SK-N-SH (cell line): Measurements from ENCODE around the gene NAT9. TPM values are rescaled to one million over a fixed set of nuclear protein-coding genes. Genes with fewer than 3 reads are reported as not detected.

Source experiments
- CTCF ChIA-PET: fragments of 300-600, 350-600 bp; formaldehyde crosslinking; extraction: SDS; loops from one replicate; lab custom pipeline; 2021; lab: Yijun Ruan, JAX
- POLR2A ChIA-PET: fragments of 350-600 bp; sonication (Branson Sonifier 250); formaldehyde crosslinking; extraction: SDS; loops from one replicate; lab custom pipeline; 2020; ENCODE audit warnings: antibody characterized with exemption, inconsistent platforms; lab: Yijun Ruan, JAX
- DNase-seq: peaks from one replicate; pipeline ENCODE4 v3.0.0; 2012
- H2AFZ ChIP-seq: fragments of 200-600 bp; sonication (generic); 2 replicates; pipeline ENCODE4 v1.8.1; 2016; ENCODE audit warnings: antibody characterized with exemption, mild to moderate bottlenecking, low read depth
- H3F3A ChIP-seq: fragments of 200-600 bp; sonication (generic); replicated peaks from 2 replicates; pipeline ENCODE3; 2016; ENCODE audit warnings: antibody characterized with exemption, mild to moderate bottlenecking; ENCODE audit not compliant: insufficient read depth
- H3K27ac ChIP-seq, 2 experiments: fragments of 200-500 bp in 1 of 2; fragments of 200-600 bp in 1 of 2; sonication (Bioruptor generic) in 1 of 2; sonication (generic), shearing (Covaris generic) in 1 of 2; 2 replicates each; pipeline versions ENCODE4 v1.5.1 to v1.6.1; 2014 to 2016; ENCODE audit warnings: low read depth in 2 of 2, inconsistent platforms in 1 of 2, low read length in 1 of 2, mild to moderate bottlenecking in 1 of 2, mixed read lengths in 1 of 2
- H3K27me3 ChIP-seq: fragments of 200-600 bp; sonication (generic), shearing (Covaris generic); 2 replicates; pipeline ENCODE4 v1.6.1; 2016; ENCODE audit warnings: mixed run types; ENCODE audit not compliant: insufficient read depth
- H3K36me3 ChIP-seq, 2 experiments: fragments of 200-500 bp in 1 of 2; fragments of 200-600 bp in 1 of 2; sonication (Bioruptor generic) in 1 of 2; sonication (generic) in 1 of 2; replicated peaks in 1 of 2; 2 replicates each; pipeline versions ENCODE3 to v1.5.1; 2014 to 2016; ENCODE audit warnings: low read length in 1 of 2, mild to moderate bottlenecking in 1 of 2; ENCODE audit not compliant: insufficient read depth in 2 of 2, control insufficient read depth in 1 of 2
- H3K4me1 ChIP-seq, 2 experiments: fragments of 200-500 bp in 1 of 2; fragments of 200-600 bp in 1 of 2; sonication (Bioruptor generic) in 1 of 2; sonication (generic), shearing (Covaris generic) in 1 of 2; 2 replicates each; pipeline versions ENCODE4 v1.5.1 to v1.6.1; 2014 to 2016; ENCODE audit warnings: low read depth in 1 of 2, low read length in 1 of 2, mixed run types in 1 of 2; ENCODE audit not compliant: insufficient read depth in 2 of 2, control insufficient read depth in 1 of 2
- H3K4me2 ChIP-seq: fragments of 200-600 bp; sonication (generic), shearing (Covaris generic); 2 replicates; pipeline ENCODE4 v1.6.1; 2017; ENCODE audit warnings: mixed run types
- H3K4me3 ChIP-seq, 2 experiments: fragments of 200-500 bp in 1 of 2; fragments of 200-600 bp in 1 of 2; sonication (Bioruptor generic) in 1 of 2; sonication (generic), shearing (Covaris generic) in 1 of 2; 2 replicates each; pipeline versions ENCODE4 v1.5.1 to v1.8.1; 2014 to 2016; ENCODE audit warnings: low read depth in 2 of 2, inconsistent platforms in 1 of 2, low read length in 1 of 2, mild to moderate bottlenecking in 1 of 2, mixed read lengths in 1 of 2, moderate library complexity in 1 of 2
- H3K79me2 ChIP-seq: fragments of 200-600 bp; sonication (generic); 2 replicates; pipeline ENCODE4 v1.8.1; 2017; ENCODE audit warnings: mild to moderate bottlenecking; ENCODE audit not compliant: insufficient read depth
- H3K9ac ChIP-seq: fragments of 200-600 bp; sonication (generic); 2 replicates; pipeline ENCODE4 v1.6.1; 2017; ENCODE audit warnings: mixed run types
- H3K9me2 ChIP-seq: fragments of 200-600 bp; sonication (generic); 2 replicates; pipeline ENCODE4 v1.6.1; 2017; ENCODE audit warnings: mixed run types
- H3K9me3 ChIP-seq: fragments of 200-600 bp; sonication (generic); 2 replicates; pipeline ENCODE4 v1.6.1; 2017; ENCODE audit warnings: mixed run types, mild to moderate bottlenecking, moderate library complexity
- H4K20me1 ChIP-seq: fragments of 200-600 bp; sonication (generic); 2 replicates; pipeline ENCODE4 v1.6.1; 2017; ENCODE audit warnings: mild to moderate bottlenecking, mixed run types; ENCODE audit not compliant: insufficient read depth
- CTCF ChIP-seq: fragments of 200-600 bp; sonication (generic); IDR thresholded peaks from 2 replicates; pipeline ENCODE4 v1.6.1; 2017; ENCODE audit warnings: antibody characterized with exemption, mild to moderate bottlenecking, moderate library complexity
- ELF1 ChIP-seq: IDR thresholded peaks from 2 replicates; pipeline ENCODE4 v1.4.0; 2012
- EP300 ChIP-seq, 2 experiments: IDR thresholded peaks; 2 replicates each; pipeline versions ENCODE4 v1.4.0 to v1.6.1; 2012; ENCODE audit warnings: borderline replicate concordance in 1 of 2, low read depth in 1 of 2, low read length in 1 of 2
- EZH2phosphoT487 ChIP-seq: fragments of 200-600 bp; sonication (generic); IDR thresholded peaks from 2 replicates; pipeline ENCODE4 v1.6.1; 2017; ENCODE audit warnings: low read depth, mixed run types, mild to moderate bottlenecking, antibody characterized with exemption, moderate library complexity, borderline replicate concordance
- GABPA ChIP-seq: IDR thresholded peaks from 2 replicates; pipeline ENCODE4 v1.4.0; 2012; ENCODE audit warnings: low read depth, mild to moderate bottlenecking
- JUND ChIP-seq: IDR thresholded peaks from 2 replicates; pipeline ENCODE4 v1.4.0; 2012
- MXI1 ChIP-seq: IDR thresholded peaks from 2 replicates; pipeline ENCODE4 v1.6.1; 2012; ENCODE audit warnings: mild to moderate bottlenecking, low read depth, low read length, improper control_type of control experiment
- POLR2AphosphoS5 ChIP-seq: IDR thresholded peaks from 2 replicates; pipeline ENCODE4 v1.6.1; 2012; ENCODE audit warnings: low read depth, low read length
- RAD21 ChIP-seq: IDR thresholded peaks from 2 replicates; pipeline ENCODE4 v1.6.1; 2012; ENCODE audit warnings: mild to moderate bottlenecking, low read length
- RCOR1 ChIP-seq: fragments of 150-350 bp; IDR thresholded peaks from 2 replicates; pipeline ENCODE4 v1.6.1; 2017; ENCODE audit warnings: antibody characterized with exemption, low read length
- REST ChIP-seq: IDR thresholded peaks from 2 replicates; pipeline ENCODE4 v1.6.1; 2012; ENCODE audit warnings: mild to moderate bottlenecking, low read depth, low read length, moderate library complexity
- RFX5 ChIP-seq: IDR thresholded peaks from 2 replicates; pipeline ENCODE4 v1.6.1; 2012; ENCODE audit warnings: mild to moderate bottlenecking, improper control_type of control experiment, low read length
- TAF1 ChIP-seq: IDR thresholded peaks from 2 replicates; pipeline ENCODE4 v1.6.1; 2012; ENCODE audit warnings: low read depth, mild to moderate bottlenecking, low read length, moderate library complexity, borderline replicate concordance
- TEAD4 ChIP-seq: IDR thresholded peaks from 2 replicates; pipeline ENCODE4 v1.4.0; 2012; ENCODE audit warnings: mild to moderate bottlenecking, borderline replicate concordance; ENCODE audit not compliant: insufficient read depth
- WGBS: methylation state at CpG from one replicate; pipeline ENCODE4 v1.1.6; 2017; ENCODE audit warnings: low lambda C conversion rate; 5-methylcytosine and 5-hydroxymethylcytosine counted together
- polyA plus RNA-seq, 3 experiments: library from polyadenylated mRNA; depleted of rRNA; stranded (reverse); fragments of >200 nt; gene quantifications; 2 replicates each; pipeline ENCODE4 v1.2.3, GENCODE V29; 2012
- TF ChIP-seq, protein P1 (sequence below): IDR thresholded peaks from 2 replicates; pipeline ENCODE4 v1.4.0; 2012; ENCODE audit warnings: low read depth, borderline replicate concordance

NAT9 gene
- polyA plus RNA-seq, 1 of the 3 experiments (the other 2 are of a cell fraction), result 117 TPM

- no peaks in the 10 kb centered on the region for H3K9me2 ChIP-seq
- H3K27me3 ChIP-seq, result peaks cover 53% of the 10 kb centered on the region
- no peak for DNase-seq
- no peaks in the 10 kb centered on the region for H4K20me1 ChIP-seq
- POLR2A ChIA-PET, result no interaction called here
- no peak overlapping the region for H2AFZ ChIP-seq
- no peak overlapping the region for H3K4me2 ChIP-seq
- CTCF ChIA-PET, result interaction anchor here (0.7 to 6.3 kb wide), 4 partner anchors 12 to 206 kb away, joined by 3 to 104 read pairs (median 41); partner anchors contain the start of gene CD300H
- H3K36me3 ChIP-seq, result no peaks in the 10 kb centered on the region
- no peaks in the 10 kb centered on the region for H3K79me2 ChIP-seq
- H3K9me3 ChIP-seq, result no peaks in the 10 kb centered on the region
- peaks cover 4% of the 10 kb centered on the region for H3F3A ChIP-seq
- H3K4me1 ChIP-seq, result no peaks in the 10 kb centered on the region; a peak in 1 of 4 replicates
- no peak for TF ChIP-seq CTCF
- no peak for TF ChIP-seq TAF1
- no peak for TF ChIP-seq EP300 (IDR thresholded peaks at IDR 0.05; ENCODE audit: borderline replicate concordance in 1 of 2, low read depth in 1 of 2, low read length in 1 of 2)
- TF ChIP-seq, protein P1, sequence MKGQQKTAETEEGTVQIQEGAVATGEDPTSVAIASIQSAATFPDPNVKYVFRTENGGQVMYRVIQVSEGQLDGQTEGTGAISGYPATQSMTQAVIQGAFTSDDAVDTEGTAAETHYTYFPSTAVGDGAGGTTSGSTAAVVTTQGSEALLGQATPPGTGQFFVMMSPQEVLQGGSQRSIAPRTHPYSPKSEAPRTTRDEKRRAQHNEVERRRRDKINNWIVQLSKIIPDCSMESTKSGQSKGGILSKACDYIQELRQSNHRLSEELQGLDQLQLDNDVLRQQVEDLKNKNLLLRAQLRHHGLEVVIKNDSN, result no peak
- TF ChIP-seq EZH2phosphoT487, result no peak
- no peak for TF ChIP-seq POLR2AphosphoS5
- no peak for TF ChIP-seq RAD21
- TF ChIP-seq GABPA, result no peak
- TF ChIP-seq MXI1, result no peak
- no peak for TF ChIP-seq RCOR1
- no peak for TF ChIP-seq JUND
- TF ChIP-seq RFX5, result no peak
- no peak for TF ChIP-seq REST
- no peak for TF ChIP-seq TEAD4
- no peak for TF ChIP-seq ELF1
- H3K9ac ChIP-seq, result no peak overlapping the region
- H3K27ac ChIP-seq, result no peak overlapping the region
- WGBS, result 60% methylated on average over 3 of the region's 3 CpGs
- no peak overlapping the region for H3K4me3 ChIP-seq
Measured at GRCh38 chr17:74734256-74734655, 41.9 kb downstream of the NAT9 start.
